HL-60 (cell line): ENCODE data around the gene SEPSECS.
A peak's percentile ranks its signal among the peaks of the same experiment; 100 is the strongest.

Experiments used
- DNase-seq, 2 experiments: peaks; one replicate each; pipeline ENCODE4 v3.0.0-alpha.2; 2010 to 2020; ENCODE audit warnings: low read depth in 1 of 2, low spot score in 1 of 2
- H3K27ac ChIP-seq: fragments of 250-450 bp; sonication (Bioruptor Pico); replicated peaks from 2 replicates; pipeline ENCODE4 v1.5.1; 2020; ENCODE audit warnings: mild to moderate bottlenecking, moderate library complexity
- H3K27me3 ChIP-seq: fragments of 250-450 bp; sonication (Bioruptor Pico); 2 replicates; pipeline ENCODE4 v1.5.1; 2021; ENCODE audit warnings: mild to moderate bottlenecking, moderate library complexity; ENCODE audit not compliant: insufficient read depth, poor library complexity, severe bottlenecking
- H3K4me3 ChIP-seq: replicated peaks from 2 replicates; pipeline ENCODE4 v1.5.1; 2011; ENCODE audit warnings: mild to moderate bottlenecking, control low read depth, low read length; ENCODE audit not compliant: insufficient read depth
- GABPA ChIP-seq: IDR thresholded peaks from 2 replicates; pipeline ENCODE4 v1.6.1; 2012; ENCODE audit warnings: low read depth
- POLR2AphosphoS5 ChIP-seq: IDR thresholded peaks from 2 replicates; pipeline ENCODE4 v1.6.1; 2012; ENCODE audit warnings: low read depth
- SPI1 ChIP-seq: IDR thresholded peaks from 2 replicates; pipeline ENCODE4 v1.6.1; 2012; ENCODE audit warnings: low read depth, mild to moderate bottlenecking, borderline replicate concordance
- TF ChIP-seq, protein P1 (sequence below): IDR thresholded peaks from 2 replicates; pipeline ENCODE4 v1.6.1; 2012; ENCODE audit warnings: low read depth; ENCODE audit not compliant: insufficient replicate concordance
- TF ChIP-seq, protein P2 (sequence below): IDR thresholded peaks from one replicate; pipeline ENCODE4 v1.5.1; 2011; ENCODE audit warnings: low read length, control low read depth, inconsistent platforms; ENCODE audit not compliant: insufficient read depth

SEPSECS gene

DNA sequence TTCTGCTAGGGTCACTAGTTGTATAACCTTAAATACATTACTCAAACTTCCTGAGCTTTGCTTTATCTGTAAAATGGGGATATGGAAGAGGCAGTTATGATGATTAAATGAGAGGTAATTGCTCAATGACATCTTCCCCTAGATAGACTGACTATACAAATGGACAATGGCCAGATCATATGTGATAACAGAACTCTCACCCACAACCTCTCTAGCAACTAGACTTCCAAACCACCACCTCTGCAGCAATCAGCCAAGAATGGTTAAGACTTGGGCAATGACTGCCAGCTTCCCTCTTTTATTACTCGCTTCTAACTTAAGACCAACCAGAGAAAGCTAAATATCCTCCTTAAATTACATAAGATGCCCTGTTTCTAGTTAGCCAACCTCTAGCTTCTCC, 2.9 kb upstream of the SEPSECS start:
- Histone ChIP-seq H3K27ac (peak overlapping the region; percentile 98), H3K4me3 (no peak overlapping the region), H3K27me3 (no peaks in the 10 kb centered on the region)
- TF ChIP-seq POLR2AphosphoS5 (0 out of 2 replicates have a peak, but pooled peaks have one; percentile 44), SPI1 (no peak; the same call in 1 of the 2 replicates)
- TF ChIP-seq, protein P1, sequence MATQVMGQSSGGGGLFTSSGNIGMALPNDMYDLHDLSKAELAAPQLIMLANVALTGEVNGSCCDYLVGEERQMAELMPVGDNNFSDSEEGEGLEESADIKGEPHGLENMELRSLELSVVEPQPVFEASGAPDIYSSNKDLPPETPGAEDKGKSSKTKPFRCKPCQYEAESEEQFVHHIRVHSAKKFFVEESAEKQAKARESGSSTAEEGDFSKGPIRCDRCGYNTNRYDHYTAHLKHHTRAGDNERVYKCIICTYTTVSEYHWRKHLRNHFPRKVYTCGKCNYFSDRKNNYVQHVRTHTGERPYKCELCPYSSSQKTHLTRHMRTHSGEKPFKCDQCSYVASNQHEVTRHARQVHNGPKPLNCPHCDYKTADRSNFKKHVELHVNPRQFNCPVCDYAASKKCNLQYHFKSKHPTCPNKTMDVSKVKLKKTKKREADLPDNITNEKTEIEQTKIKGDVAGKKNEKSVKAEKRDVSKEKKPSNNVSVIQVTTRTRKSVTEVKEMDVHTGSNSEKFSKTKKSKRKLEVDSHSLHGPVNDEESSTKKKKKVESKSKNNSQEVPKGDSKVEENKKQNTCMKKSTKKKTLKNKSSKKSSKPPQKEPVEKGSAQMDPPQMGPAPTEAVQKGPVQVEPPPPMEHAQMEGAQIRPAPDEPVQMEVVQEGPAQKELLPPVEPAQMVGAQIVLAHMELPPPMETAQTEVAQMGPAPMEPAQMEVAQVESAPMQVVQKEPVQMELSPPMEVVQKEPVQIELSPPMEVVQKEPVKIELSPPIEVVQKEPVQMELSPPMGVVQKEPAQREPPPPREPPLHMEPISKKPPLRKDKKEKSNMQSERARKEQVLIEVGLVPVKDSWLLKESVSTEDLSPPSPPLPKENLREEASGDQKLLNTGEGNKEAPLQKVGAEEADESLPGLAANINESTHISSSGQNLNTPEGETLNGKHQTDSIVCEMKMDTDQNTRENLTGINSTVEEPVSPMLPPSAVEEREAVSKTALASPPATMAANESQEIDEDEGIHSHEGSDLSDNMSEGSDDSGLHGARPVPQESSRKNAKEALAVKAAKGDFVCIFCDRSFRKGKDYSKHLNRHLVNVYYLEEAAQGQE, result no peak
- peak; percentile 74 to 94 for DNase-seq

DNA sequence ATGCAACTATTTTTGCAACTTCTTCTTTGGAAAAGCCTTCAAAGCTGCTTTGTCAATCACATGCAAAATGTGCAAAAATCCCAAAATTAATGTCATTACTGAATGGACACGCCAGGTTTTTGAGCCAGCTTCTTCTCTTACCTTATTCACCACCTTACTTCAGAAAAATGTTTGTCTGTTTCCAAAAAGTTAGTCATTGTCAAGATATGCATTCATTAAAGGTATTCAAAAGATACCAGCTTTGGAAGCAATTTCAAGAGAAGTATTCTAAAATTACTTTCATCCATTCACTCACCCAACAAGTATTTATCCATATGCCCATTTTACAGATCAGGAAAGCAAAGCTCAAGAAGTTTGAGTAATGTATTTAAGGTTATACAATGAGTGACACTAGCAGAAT, 2.3 kb upstream of the SEPSECS start:
- peak overlapping the region; percentile 98 for H3K27ac ChIP-seq
- TF ChIP-seq SPI1, result no peak
- TF ChIP-seq, protein P1, result no peak
- H3K4me3 ChIP-seq, result peak overlapping the region; percentile 68
- H3K27me3 ChIP-seq, result no peaks in the 10 kb centered on the region
- no peak for DNase-seq

DNA sequence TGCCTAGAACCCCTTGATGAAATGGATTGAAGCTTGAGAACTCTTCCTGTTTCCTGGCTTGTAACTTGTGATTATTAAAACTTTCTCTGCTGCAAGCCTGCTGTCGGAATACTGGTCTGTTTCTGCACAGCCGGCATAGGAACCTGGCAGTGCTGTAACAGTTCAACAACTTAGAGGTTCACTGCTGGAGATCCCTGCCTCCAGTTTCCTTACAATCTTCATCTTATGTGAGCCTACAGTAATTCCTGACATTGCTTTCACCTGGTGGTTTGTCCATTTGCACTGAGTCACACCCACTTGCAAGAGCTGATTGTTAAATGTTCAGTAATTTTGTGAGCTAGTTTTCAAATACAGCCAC, 1.3 kb upstream of the SEPSECS start:
- peak in 1 of 2 experiments; percentile 45 for DNase-seq
- Histone ChIP-seq H3K4me3 (peak overlapping the region; percentile 68), H3K27me3 (no peaks in the 10 kb centered on the region), H3K27ac (peak overlapping the region; percentile 98)
- TF ChIP-seq, protein P2, sequence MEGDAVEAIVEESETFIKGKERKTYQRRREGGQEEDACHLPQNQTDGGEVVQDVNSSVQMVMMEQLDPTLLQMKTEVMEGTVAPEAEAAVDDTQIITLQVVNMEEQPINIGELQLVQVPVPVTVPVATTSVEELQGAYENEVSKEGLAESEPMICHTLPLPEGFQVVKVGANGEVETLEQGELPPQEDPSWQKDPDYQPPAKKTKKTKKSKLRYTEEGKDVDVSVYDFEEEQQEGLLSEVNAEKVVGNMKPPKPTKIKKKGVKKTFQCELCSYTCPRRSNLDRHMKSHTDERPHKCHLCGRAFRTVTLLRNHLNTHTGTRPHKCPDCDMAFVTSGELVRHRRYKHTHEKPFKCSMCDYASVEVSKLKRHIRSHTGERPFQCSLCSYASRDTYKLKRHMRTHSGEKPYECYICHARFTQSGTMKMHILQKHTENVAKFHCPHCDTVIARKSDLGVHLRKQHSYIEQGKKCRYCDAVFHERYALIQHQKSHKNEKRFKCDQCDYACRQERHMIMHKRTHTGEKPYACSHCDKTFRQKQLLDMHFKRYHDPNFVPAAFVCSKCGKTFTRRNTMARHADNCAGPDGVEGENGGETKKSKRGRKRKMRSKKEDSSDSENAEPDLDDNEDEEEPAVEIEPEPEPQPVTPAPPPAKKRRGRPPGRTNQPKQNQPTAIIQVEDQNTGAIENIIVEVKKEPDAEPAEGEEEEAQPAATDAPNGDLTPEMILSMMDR, result no peak
- TF ChIP-seq GABPA, result no peak
- TF ChIP-seq SPI1, result peak; percentile 20; the same call in 1 of the 2 replicates
- TF ChIP-seq, protein P1, result no peak

DNA sequence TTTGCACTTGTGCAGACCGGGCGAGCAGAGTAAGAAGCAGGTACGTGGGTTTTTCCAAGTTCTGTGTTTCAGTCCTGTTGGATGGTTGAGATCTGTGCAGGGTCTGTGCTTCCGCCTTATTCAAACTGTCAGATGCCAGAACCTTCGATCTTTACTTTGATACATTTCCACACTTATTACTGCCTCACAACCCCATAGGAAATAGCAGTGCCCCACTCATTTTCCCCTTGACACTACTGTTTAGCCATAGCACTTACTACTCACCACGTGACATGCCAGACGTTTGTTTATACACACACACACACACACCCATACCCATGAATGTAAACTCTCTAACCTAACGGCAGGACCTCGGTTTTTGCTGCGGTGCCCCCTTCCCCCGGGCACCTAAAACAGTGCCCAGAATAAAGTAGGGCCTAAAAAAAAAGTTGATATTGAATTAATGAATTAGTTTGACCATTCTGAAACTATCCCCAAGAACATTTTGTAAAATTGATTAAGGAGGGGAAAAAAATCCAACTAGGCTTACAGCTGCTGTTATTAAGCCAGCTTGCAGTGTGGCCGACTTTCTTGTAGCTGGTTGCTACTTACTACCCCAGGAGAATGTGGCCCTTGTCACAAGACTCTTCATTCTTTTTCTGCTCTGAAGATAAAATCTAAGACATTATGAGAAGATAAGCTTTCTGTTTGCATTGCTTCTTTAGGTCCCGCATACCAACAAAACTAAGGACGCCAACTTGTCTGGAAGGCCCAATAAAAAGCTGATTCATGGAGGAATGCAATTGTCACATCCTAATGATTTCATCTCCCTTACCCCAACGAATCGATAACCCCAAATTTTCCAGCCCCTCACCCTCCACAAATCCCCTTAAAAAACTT, 704 bp upstream of the SEPSECS start:
- H3K27me3 ChIP-seq, result no peaks in the 10 kb centered on the region
- DNase-seq, result no peak
- H3K4me3 ChIP-seq, result peak overlapping the region; percentile 68
- TF ChIP-seq SPI1, result no peak
- TF ChIP-seq, protein P1, result no peak
- TF ChIP-seq GABPA, result no peak
- TF ChIP-seq, protein P2, result no peak
- no peak for TF ChIP-seq POLR2AphosphoS5
- peak overlapping the region; percentile 98 for H3K27ac ChIP-seq
